Measurements from ENCODE around the gene PTPRF.

DNA sequence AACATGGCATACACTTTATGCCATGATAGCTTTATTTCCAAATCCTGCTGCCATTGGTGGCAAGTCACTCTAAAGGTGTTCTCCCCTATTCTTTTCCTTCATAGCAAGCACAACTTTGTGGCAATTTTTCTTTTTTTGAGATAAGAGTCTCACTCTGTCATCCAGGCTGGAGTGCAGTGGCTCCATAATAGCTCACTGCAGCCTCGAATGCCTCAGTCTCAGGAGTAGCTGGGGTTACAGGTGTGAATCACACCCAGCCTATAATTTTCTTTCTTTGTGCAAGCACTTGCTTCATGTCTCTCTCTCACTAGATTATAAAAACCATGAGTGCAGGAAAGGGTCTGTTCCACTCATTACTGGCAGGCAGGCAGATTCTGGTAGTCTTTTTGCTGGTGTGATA lies 113.9 kb downstream of the PTPRF start:
- no peak for TF ChIP-seq EZH2 (IDR thresholded peaks at IDR 0.05; ENCODE audit: borderline replicate concordance, low read length)
- TF ChIP-seq, protein P1, sequence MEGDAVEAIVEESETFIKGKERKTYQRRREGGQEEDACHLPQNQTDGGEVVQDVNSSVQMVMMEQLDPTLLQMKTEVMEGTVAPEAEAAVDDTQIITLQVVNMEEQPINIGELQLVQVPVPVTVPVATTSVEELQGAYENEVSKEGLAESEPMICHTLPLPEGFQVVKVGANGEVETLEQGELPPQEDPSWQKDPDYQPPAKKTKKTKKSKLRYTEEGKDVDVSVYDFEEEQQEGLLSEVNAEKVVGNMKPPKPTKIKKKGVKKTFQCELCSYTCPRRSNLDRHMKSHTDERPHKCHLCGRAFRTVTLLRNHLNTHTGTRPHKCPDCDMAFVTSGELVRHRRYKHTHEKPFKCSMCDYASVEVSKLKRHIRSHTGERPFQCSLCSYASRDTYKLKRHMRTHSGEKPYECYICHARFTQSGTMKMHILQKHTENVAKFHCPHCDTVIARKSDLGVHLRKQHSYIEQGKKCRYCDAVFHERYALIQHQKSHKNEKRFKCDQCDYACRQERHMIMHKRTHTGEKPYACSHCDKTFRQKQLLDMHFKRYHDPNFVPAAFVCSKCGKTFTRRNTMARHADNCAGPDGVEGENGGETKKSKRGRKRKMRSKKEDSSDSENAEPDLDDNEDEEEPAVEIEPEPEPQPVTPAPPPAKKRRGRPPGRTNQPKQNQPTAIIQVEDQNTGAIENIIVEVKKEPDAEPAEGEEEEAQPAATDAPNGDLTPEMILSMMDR (conservative IDR thresholded peaks at IDR 0.05 in 1 of 2, IDR thresholded peaks at IDR 0.05 in 1 of 2; ENCODE audit: extremely low read depth in 1 of 2, insufficient read depth in 1 of 2, low read depth in 1 of 2, low read length in 2 of 2) = no peak

All from mammary epithelial cell (primary cell).